GM12878 (cell line): ENCODE measurements around the gene MFGE8. TPM values are rescaled to one million over a fixed set of nuclear protein-coding genes. Genes with fewer than 3 reads are reported as not detected.
A peak's percentile ranks its signal among the peaks of the same experiment; 100 is the strongest.

Experiments
- ATAC-seq: fragments of 200-7000 bp; cut with Tn5 transposase; 3 replicates; pipeline ENCODE4 v1.9.1; 2020; ENCODE audit warnings: mild to moderate bottlenecking, moderate library complexity
- BruUV-seq: library from RNA; stranded (reverse); fragments of 400-500 nt; replicated peaks from 2 replicates; lab custom pipeline; 2021; lab: Mats Ljungman, UMichigan
- CTCF ChIA-PET: fragments of 300-600 bp; sonication (Branson Sonifier 250); formaldehyde crosslinking; extraction: SDS; loops from one replicate; lab custom pipeline; 2021; ENCODE audit warnings: inconsistent platforms; lab: Yijun Ruan, JAX
- POLR2A ChIA-PET: fragments of 350-600 bp; formaldehyde crosslinking; extraction: SDS; loops from one replicate; lab custom pipeline; 2021; ENCODE audit warnings: inconsistent platforms; lab: Charles Lee
- RAD21 ChIA-PET: fragments of 300-600 bp; sonication (Branson Sonifier 250); formaldehyde crosslinking; loops from one replicate; lab custom pipeline; 2023; ENCODE audit warnings: antibody characterized with exemption; ENCODE audit not compliant: unreplicated experiment; lab: Charles Lee
- SMC1A ChIA-PET: fragments of 300-600 bp; sonication (Branson Sonifier 250); formaldehyde crosslinking; loops from one replicate; lab custom pipeline; 2023; ENCODE audit not compliant: unreplicated experiment, uncharacterized antibody; lab: Charles Lee
- DNase-seq: peaks from one replicate; pipeline ENCODE4 v3.0.0-alpha.2; 2011; ENCODE audit warnings: low read depth, low spot score
- FAIRE-seq: peaks from 3 replicates; lab custom pipeline; 2011; peaks lifted over from hg19 to GRCh38; lab: Jason Lieb, UNC
- H2AFZ ChIP-seq: 2 replicates; pipeline ENCODE4 v1.6.0; 2011; ENCODE audit warnings: low read depth, low read length, control low read depth; ENCODE audit not compliant: control insufficient read depth
- H3K27ac ChIP-seq: 2 replicates; pipeline ENCODE4 v1.5.1; 2011; ENCODE audit warnings: control low read depth; ENCODE audit not compliant: control insufficient read depth, insufficient read depth
- H3K27me3 ChIP-seq, 2 experiments: replicated peaks in 1 of 2; 2 replicates each; pipeline versions ENCODE4 v1.6.0 to v1.6.1; 2011; ENCODE audit warnings: low read length in 1 of 2; ENCODE audit not compliant: control insufficient read depth in 2 of 2, insufficient read depth in 2 of 2
- H3K36me3 ChIP-seq, 2 experiments: 2 replicates each; pipeline ENCODE4 v1.5.1; 2011; ENCODE audit warnings: low read length in 1 of 2; ENCODE audit not compliant: control insufficient read depth in 2 of 2, insufficient read depth in 2 of 2
- H3K4me1 ChIP-seq: 2 replicates; pipeline ENCODE4 v1.6.1; 2011; ENCODE audit warnings: mild to moderate bottlenecking, low read length, moderate library complexity, mixed read lengths; ENCODE audit not compliant: control insufficient read depth, insufficient read depth
- H3K4me2 ChIP-seq: 2 replicates; pipeline ENCODE4 v1.6.0; 2011; ENCODE audit warnings: control low read depth; ENCODE audit not compliant: control insufficient read depth, insufficient read depth
- H3K4me3 ChIP-seq: fragments of 200-600 bp; sonication (generic); 2 replicates; pipeline ENCODE4 v1.5.1; 2016
- H3K79me2 ChIP-seq: 2 replicates; pipeline ENCODE4 v1.6.0; 2011; ENCODE audit warnings: low read length; ENCODE audit not compliant: control insufficient read depth, insufficient read depth
- H3K9ac ChIP-seq: 2 replicates; pipeline ENCODE4 v1.8.0; 2011; ENCODE audit warnings: low read length, control low read depth, mixed read lengths; ENCODE audit not compliant: control insufficient read depth, insufficient read depth
- H3K9me3 ChIP-seq: replicated peaks from 3 replicates; pipeline ENCODE4 v1.5.1; 2011; ENCODE audit warnings: mild to moderate bottlenecking, low read length; ENCODE audit not compliant: control insufficient read depth, insufficient read depth
- H4K20me1 ChIP-seq: 2 replicates; pipeline ENCODE4 v1.6.0; 2011; ENCODE audit not compliant: control insufficient read depth, insufficient read depth
- ATF7 ChIP-seq: fragments of 450-650 bp; IDR thresholded peaks from 2 replicates; pipeline ENCODE4 v1.6.1; 2016; ENCODE audit warnings: low read depth, mild to moderate bottlenecking
- EZH2 ChIP-seq: IDR thresholded peaks from 2 replicates; pipeline ENCODE4 v1.6.1; 2012; ENCODE audit warnings: low read depth, mild to moderate bottlenecking, control low read depth, inconsistent platforms, low read length, borderline replicate concordance; ENCODE audit not compliant: control insufficient read depth
- HDAC2 ChIP-seq: fragments of 200-600 bp; sonication (generic); IDR thresholded peaks from 2 replicates; pipeline ENCODE4 v1.6.1; 2017
- IKZF2 ChIP-seq, 2 experiments: fragments of 450-650 bp; IDR thresholded peaks; 2 replicates each; pipeline ENCODE4 v1.6.1; 2017; ENCODE audit warnings: mild to moderate bottlenecking in 2 of 2, moderate library complexity in 2 of 2
- IRF4 ChIP-seq: IDR thresholded peaks from 2 replicates; pipeline ENCODE4 v1.6.1; 2011; ENCODE audit warnings: low read depth, low read length
- IRF5 ChIP-seq: fragments of 450-650 bp; IDR thresholded peaks from 2 replicates; pipeline ENCODE4 v1.6.1; 2017; ENCODE audit warnings: borderline replicate concordance
- KLF5 ChIP-seq: fragments of 450-650 bp; IDR thresholded peaks from 2 replicates; pipeline ENCODE4 v1.6.1; 2014; ENCODE audit warnings: mild to moderate bottlenecking; ENCODE audit not compliant: partially characterized antibody
- MEF2A ChIP-seq: IDR thresholded peaks from 2 replicates; pipeline ENCODE4 v1.6.1; 2011; ENCODE audit warnings: low read depth, mild to moderate bottlenecking, low read length, moderate library complexity; ENCODE audit not compliant: insufficient read depth
- ZNF384 ChIP-seq: IDR thresholded peaks from 2 replicates; pipeline ENCODE4 v1.6.1; 2012; ENCODE audit warnings: low read depth, mild to moderate bottlenecking, low read length, improper control_type of control experiment, borderline replicate concordance
- ZNF622 ChIP-seq: fragments of 450-650 bp; IDR thresholded peaks from 2 replicates; pipeline ENCODE4 v1.6.1; 2017; ENCODE audit warnings: mild to moderate bottlenecking, inconsistent platforms
- WGBS: methylation state at CpG from one replicate; pipeline ENCODE4 v1.1.6; 2016; ENCODE audit warnings: low lambda C conversion rate; ENCODE audit not compliant: insufficient replicate concordance, insufficient coverage; ENCODE audit errors: missing lambda C conversion rate; 5-methylcytosine and 5-hydroxymethylcytosine counted together
- in situ Hi-C: fragments of 300-500 bp; cut with MboI; formaldehyde crosslinking; loops from 9 replicates; pipeline ENCODE4 v1.14.3; 2018; ENCODE audit warnings: mixed read lengths
- intact Hi-C: fragments of 100-400 bp; cut with micrococcal nuclease; formaldehyde crosslinking; loops from one replicate; pipeline ENCODE4 v1.14.2; 2022; ENCODE audit not compliant: unreplicated experiment
- polyA plus RNA-seq, 11 experiments: library from polyadenylated mRNA; depleted of rRNA in 4 of 11; unstranded in 6 of 11; stranded (reverse) in 5 of 11; fragments of >200 nt; fragmentation: Nextera tagmentation in 4 of 11; fragmentation: Illumina TruSeq in 1 of 11; extraction: Ambion mirVana in 4 of 11; extraction: Trizol in 1 of 11; gene quantifications; 1 replicate in 1 of 11; 2 replicates in 10 of 11; pipeline versions ENCODE4 v1.2.1 to v1.2.3, GENCODE V29; 2011 to 2016; ENCODE audit warnings: inconsistent platforms in 2 of 11, missing spikeins in 2 of 11, low read depth in 1 of 11
- total RNA-seq, 4 experiments: library from RNA; depleted of rRNA in 3 of 4; stranded (reverse); fragments of >200 nt in 3 of 4; fragmentation: Illumina TruSeq in 1 of 4; extraction: Trizol in 1 of 4; gene quantifications; 2 replicates each; pipeline versions ENCODE4 v1.2.1 to v1.2.3, GENCODE V29; 2013 to 2021
- TF ChIP-seq, protein P1 (sequence below): fragments of 450-650 bp; IDR thresholded peaks from 2 replicates; pipeline ENCODE4 v1.6.1; 2014; ENCODE audit warnings: mild to moderate bottlenecking
- TF ChIP-seq, protein P2 (sequence below): IDR thresholded peaks from 2 replicates; pipeline ENCODE4 v1.6.1; 2011; ENCODE audit warnings: borderline replicate concordance, low read depth, mild to moderate bottlenecking, moderate library complexity, low read length; ENCODE audit not compliant: insufficient read depth, poor library complexity, severe bottlenecking

MFGE8 gene
- total and polyA plus RNA-seq, 10 of the 15 experiments (the other 5 are each of a cell fraction or from before 2014, with no cell fraction given) = 0.81 to 5.9 (median 1.0) TPM; not detected in 2

DNA sequence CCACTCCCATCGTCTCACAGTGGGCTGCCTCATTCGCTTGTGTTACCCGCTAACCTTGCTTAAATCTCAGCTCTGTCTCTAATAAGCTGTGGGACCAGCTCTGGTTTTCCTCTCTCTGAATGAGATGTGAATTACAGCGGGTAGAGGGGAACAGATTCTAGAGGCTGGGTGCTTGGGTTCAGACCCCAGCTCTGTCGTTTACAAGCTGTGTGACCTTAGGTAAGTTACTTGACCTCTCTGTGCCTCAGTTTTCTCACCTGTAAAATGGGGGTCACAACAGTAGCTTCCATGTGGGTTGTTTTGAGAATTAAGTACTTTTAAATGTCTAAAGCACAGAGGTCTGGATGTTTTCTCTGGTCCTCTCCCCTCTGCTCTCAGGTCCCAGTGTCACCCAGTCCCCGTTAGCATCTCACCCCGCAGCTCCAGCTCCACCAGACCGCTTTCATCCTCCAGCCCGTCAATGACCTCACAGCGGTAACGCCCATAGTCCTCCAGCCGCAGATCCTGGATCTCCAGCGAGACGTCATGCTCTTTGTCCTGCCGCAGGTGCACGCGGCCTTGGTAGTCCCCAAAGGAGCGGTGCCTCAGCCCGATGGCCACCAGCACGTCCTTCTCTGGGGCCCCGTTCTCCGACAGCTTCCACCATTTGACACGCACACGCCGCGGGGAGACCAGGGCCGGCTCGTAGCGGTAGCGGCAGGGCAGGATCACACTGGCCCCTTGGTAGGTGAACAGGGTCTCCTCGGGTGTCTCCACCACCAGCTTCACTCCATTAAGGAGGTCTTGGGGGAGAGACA lies 32.0 kb downstream of the MFGE8 start:
- FAIRE-seq (no peak), DNase-seq (no peak), ATAC-seq (no peak)
- H3K4me3 ChIP-seq = no peak overlapping the region
- ChIA-PET CTCF (interaction anchor here (0.6 to 2.0 kb wide), 6 partner anchors 11 to 414 kb away, joined by 3 to 8 read pairs (median 3); partner anchors contain the start of genes HAPLN3 and MRPL46), RAD21 (interaction anchor here (1.0 kb wide), 1 partner anchor 24 kb away, joined by 3 read pairs; no protein-coding TSS in a partner anchor), SMC1A (interaction anchor here (1.0 to 1.3 kb wide), 2 partner anchors 24 to 257 kb away, joined by 3 read pairs; no protein-coding TSS in a partner anchor), POLR2A (no interaction called here)
- no peaks in the 10 kb centered on the region for H3K27me3 ChIP-seq
- in situ Hi-C loops (no loop called here), intact Hi-C loops (no loop called here)
- no peak overlapping the region for H3K9ac ChIP-seq
- H3K9me3 ChIP-seq = no peaks in the 10 kb centered on the region
- H4K20me1 ChIP-seq = no peaks in the 10 kb centered on the region
- H3K4me1 ChIP-seq = no peaks in the 10 kb centered on the region
- BruUV-seq = TSS peak; percentile 52
- no peak overlapping the region for H2AFZ ChIP-seq
- no peak overlapping the region for H3K4me2 ChIP-seq
- H3K36me3 ChIP-seq = no peaks in the 10 kb centered on the region
- WGBS = 68% methylated on average over 31 of the region's 31 CpGs
- H3K79me2 ChIP-seq = no peaks in the 10 kb centered on the region
- no peak overlapping the region for H3K27ac ChIP-seq
- TF ChIP-seq ZNF622 = no peak
- TF ChIP-seq, protein P1, sequence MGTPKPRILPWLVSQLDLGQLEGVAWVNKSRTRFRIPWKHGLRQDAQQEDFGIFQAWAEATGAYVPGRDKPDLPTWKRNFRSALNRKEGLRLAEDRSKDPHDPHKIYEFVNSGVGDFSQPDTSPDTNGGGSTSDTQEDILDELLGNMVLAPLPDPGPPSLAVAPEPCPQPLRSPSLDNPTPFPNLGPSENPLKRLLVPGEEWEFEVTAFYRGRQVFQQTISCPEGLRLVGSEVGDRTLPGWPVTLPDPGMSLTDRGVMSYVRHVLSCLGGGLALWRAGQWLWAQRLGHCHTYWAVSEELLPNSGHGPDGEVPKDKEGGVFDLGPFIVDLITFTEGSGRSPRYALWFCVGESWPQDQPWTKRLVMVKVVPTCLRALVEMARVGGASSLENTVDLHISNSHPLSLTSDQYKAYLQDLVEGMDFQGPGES = no peak
- no peak for TF ChIP-seq ZNF384
- TF ChIP-seq, protein P2, sequence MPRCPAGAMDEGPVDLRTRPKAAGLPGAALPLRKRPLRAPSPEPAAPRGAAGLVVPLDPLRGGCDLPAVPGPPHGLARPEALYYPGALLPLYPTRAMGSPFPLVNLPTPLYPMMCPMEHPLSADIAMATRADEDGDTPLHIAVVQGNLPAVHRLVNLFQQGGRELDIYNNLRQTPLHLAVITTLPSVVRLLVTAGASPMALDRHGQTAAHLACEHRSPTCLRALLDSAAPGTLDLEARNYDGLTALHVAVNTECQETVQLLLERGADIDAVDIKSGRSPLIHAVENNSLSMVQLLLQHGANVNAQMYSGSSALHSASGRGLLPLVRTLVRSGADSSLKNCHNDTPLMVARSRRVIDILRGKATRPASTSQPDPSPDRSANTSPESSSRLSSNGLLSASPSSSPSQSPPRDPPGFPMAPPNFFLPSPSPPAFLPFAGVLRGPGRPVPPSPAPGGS = no peak
- TF ChIP-seq IRF4 = no peak
- no peak for TF ChIP-seq IKZF2 (IDR thresholded peaks at IDR 0.05)
- TF ChIP-seq EZH2 = no peak
- no peak for TF ChIP-seq MEF2A
- TF ChIP-seq IRF5 = no peak
- no peak for TF ChIP-seq KLF5
- no peak for TF ChIP-seq HDAC2
- TF ChIP-seq ATF7 = no peak
- TF ChIP-seq, all 136 proteins: peak for 0
